ENCODE measurements around the gene OPRD1.

The OPRD1 gene

GRCh38 chr1:28885472-28885877 lies 73.5 kb downstream of the OPRD1 start:
- peak in 1 of 3 donors; percentile 10 for DNase-seq (ENCODE audit: low read depth in 3 of 3)

GRCh38 chr1:28885977-28886730 lies 74.2 kb downstream of the OPRD1 start:
- no peak for DNase-seq (ENCODE audit: low read depth in 3 of 3)

GRCh38 chr1:28886731-28887418 lies 74.9 kb downstream of the OPRD1 start:
- DNase-seq (ENCODE audit: low read depth in 3 of 3) = peak; percentile 80 to 85 (median 82)

- peak in 1 of 3 donors; percentile 19 for DNase-seq (ENCODE audit: low read depth in 3 of 3)
Measured at GRCh38 chr1:28887419-28887834, 75.5 kb downstream of the OPRD1 start.

GRCh38 chr1:28887835-28888682 lies 76.1 kb downstream of the OPRD1 start:
- no peak for DNase-seq (ENCODE audit: low read depth in 3 of 3)

- no peak for DNase-seq (ENCODE audit: low read depth in 3 of 3)
Measured at GRCh38 chr1:28888915-28889314, 76.9 kb downstream of the OPRD1 start.

- no peak for DNase-seq (ENCODE audit: low read depth in 3 of 3)
Measured at GRCh38 chr1:28889357-28889756, 77.4 kb downstream of the OPRD1 start.

- no peak for DNase-seq (ENCODE audit: low read depth in 3 of 3)
Measured at GRCh38 chr1:28890435-28890834, 78.5 kb downstream of the OPRD1 start.

- DNase-seq (ENCODE audit: low read depth in 3 of 3) = no peak
Measured at GRCh38 chr1:28890836-28891235, 78.9 kb downstream of the OPRD1 start.

GRCh38 chr1:28891256-28891655 lies 79.3 kb downstream of the OPRD1 start:
- no peak for DNase-seq (ENCODE audit: low read depth in 3 of 3)

- DNase-seq (ENCODE audit: low read depth in 3 of 3) = no peak
Measured at GRCh38 chr1:28893403-28894102, 81.6 kb downstream of the OPRD1 start.

- no peak for DNase-seq (ENCODE audit: low read depth in 3 of 3)
Measured at GRCh38 chr1:28894785-28895184, 82.8 kb downstream of the OPRD1 start.

- DNase-seq (ENCODE audit: low read depth in 3 of 3) = no peak
Measured at GRCh38 chr1:28895896-28896608, 84.1 kb downstream of the OPRD1 start.

GRCh38 chr1:28896609-28896986 lies 84.6 kb downstream of the OPRD1 start:
- DNase-seq (ENCODE audit: low read depth in 3 of 3) = no peak

GRCh38 chr1:28897789-28898188 lies 85.8 kb downstream of the OPRD1 start:
- no peak for DNase-seq (ENCODE audit: low read depth in 3 of 3)

- DNase-seq (ENCODE audit: low read depth in 3 of 3) = no peak
Measured at GRCh38 chr1:28898405-28898881, 86.5 kb downstream of the OPRD1 start.

- DNase-seq (ENCODE audit: low read depth in 3 of 3) = no peak
Measured at GRCh38 chr1:28899267-28899666, 87.3 kb downstream of the OPRD1 start.

GRCh38 chr1:28900562-28900961 lies 88.6 kb downstream of the OPRD1 start:
- DNase-seq (ENCODE audit: low read depth in 3 of 3) = no peak

GRCh38 chr1:28902738-28903137 lies 90.8 kb downstream of the OPRD1 start:
- DNase-seq (ENCODE audit: low read depth in 3 of 3) = no peak

GRCh38 chr1:28905921-28906666 lies 94.1 kb downstream of the OPRD1 start:
- DNase-seq (ENCODE audit: low read depth in 3 of 3) = no peak

Data from stimulated activated CD4-positive, alpha-beta T cell treated with anti-CD3 and anti-CD28 coated beads, TNF-alpha, amount 100 ng/mL, for 48 hours (primary cell).